Endothelial cell of umbilical vein (primary cell): Measurements from ENCODE around the gene UBE2D2. TPM values are rescaled to one million over a fixed set of nuclear protein-coding genes. Genes with fewer than 3 reads are reported as not detected.

Source experiments
- BruUV-seq: library from RNA; stranded (reverse); fragments of 400-500 nt; replicated peaks from 2 replicates; lab custom pipeline; 2021; lab: Mats Ljungman, UMichigan
- CTCF ChIA-PET: fragments of 300-600, 350-600 bp; sonication (Branson Sonifier 250); formaldehyde crosslinking; loops from one replicate; lab custom pipeline; 2021; ENCODE audit warnings: antibody characterized with exemption, inconsistent platforms; lab: Charles Lee
- POLR2A ChIA-PET: fragments of 300-600, 350-600 bp; sonication (Branson Sonifier 250); formaldehyde crosslinking; loops from one replicate; lab custom pipeline; 2021; ENCODE audit warnings: antibody characterized with exemption, inconsistent platforms; lab: Charles Lee
- DNase-seq: peaks from one replicate; pipeline ENCODE4 v3.0.0-alpha.2; 2011; ENCODE audit warnings: low read depth, low spot score
- FAIRE-seq: peaks from 2 replicates; lab custom pipeline; 2011; peaks lifted over from hg19 to GRCh38; lab: Jason Lieb, UNC
- H2AFZ ChIP-seq: 2 replicates; pipeline ENCODE4 v1.6.0; 2012; ENCODE audit warnings: low read depth, low read length, control low read depth, inconsistent platforms
- H3K27ac ChIP-seq: 2 replicates; pipeline ENCODE4 v1.5.1; 2011; ENCODE audit warnings: low read depth, mild to moderate bottlenecking, control low read depth, low read length, moderate library complexity; ENCODE audit not compliant: insufficient read depth
- H3K27me3 ChIP-seq, 2 experiments: 2 replicates each; pipeline versions ENCODE4 v1.6.0 to v1.6.1; 2011; ENCODE audit warnings: low read length in 2 of 2, mixed read lengths in 1 of 2; ENCODE audit not compliant: control insufficient read depth in 2 of 2, insufficient read depth in 2 of 2
- H3K36me3 ChIP-seq, 2 experiments: 2 replicates in 1 of 2; 3 replicates in 1 of 2; pipeline ENCODE4 v1.5.1; 2011; ENCODE audit warnings: low read length in 2 of 2, mild to moderate bottlenecking in 1 of 2, moderate library complexity in 1 of 2; ENCODE audit not compliant: control insufficient read depth in 2 of 2, insufficient read depth in 2 of 2; ENCODE audit errors: extremely low read depth in 1 of 2
- H3K4me1 ChIP-seq: 3 replicates; pipeline ENCODE4 v1.5.1; 2011; ENCODE audit warnings: mild to moderate bottlenecking, low read length; ENCODE audit not compliant: control insufficient read depth, insufficient read depth; ENCODE audit errors: extremely low read depth
- H3K4me2 ChIP-seq: 2 replicates; pipeline ENCODE4 v1.6.1; 2011; ENCODE audit warnings: low read length, control low read depth, mixed read lengths; ENCODE audit not compliant: insufficient read depth
- H3K4me3 ChIP-seq, 3 experiments: fragments of 200-600 bp in 1 of 3; sonication (generic), shearing (Covaris generic) in 1 of 3; replicated peaks in 1 of 3; 2 replicates each; pipeline ENCODE4 v1.5.1; 2011 to 2016; ENCODE audit warnings: control low read depth in 3 of 3, low read length in 3 of 3, mild to moderate bottlenecking in 2 of 3, inconsistent platforms in 1 of 3, low read depth in 1 of 3, moderate library complexity in 1 of 3; ENCODE audit not compliant: insufficient read depth in 1 of 3
- H3K79me2 ChIP-seq: 2 replicates; pipeline ENCODE4 v1.6.0; 2012; ENCODE audit warnings: low read length, inconsistent platforms; ENCODE audit not compliant: control insufficient read depth, insufficient read depth
- H3K9ac ChIP-seq: replicated peaks from 2 replicates; pipeline ENCODE3; 2011; ENCODE audit warnings: low read length, control low read depth; ENCODE audit not compliant: insufficient read depth; ENCODE audit errors: extremely low read depth
- H3K9me1 ChIP-seq: replicated peaks from 3 replicates; pipeline ENCODE4 v1.6.0; 2011; ENCODE audit warnings: mild to moderate bottlenecking, low read length; ENCODE audit not compliant: control insufficient read depth, insufficient read depth; ENCODE audit errors: extremely low read depth
- H3K9me3 ChIP-seq: replicated peaks from 2 replicates; pipeline ENCODE4 v1.5.1; 2012; ENCODE audit warnings: low read length, inconsistent platforms; ENCODE audit not compliant: control insufficient read depth, insufficient read depth
- H4K20me1 ChIP-seq: replicated peaks from 2 replicates; pipeline ENCODE3; 2011; ENCODE audit warnings: mild to moderate bottlenecking, low read length; ENCODE audit not compliant: control insufficient read depth, insufficient read depth; ENCODE audit errors: extremely low read depth
- EZH2 ChIP-seq: IDR thresholded peaks from 2 replicates; pipeline ENCODE4 v1.6.1; 2012; ENCODE audit warnings: borderline replicate concordance, low read depth, mild to moderate bottlenecking, moderate library complexity, low read length, inconsistent platforms; ENCODE audit not compliant: severe bottlenecking
- JUN ChIP-seq: IDR thresholded peaks from 2 replicates; pipeline ENCODE4 v1.6.1; 2011; ENCODE audit warnings: borderline replicate concordance, low read depth; ENCODE audit not compliant: insufficient read length, insufficient read depth
- dilution Hi-C: fragments of 300-500 bp; cut with MboI; formaldehyde crosslinking; loops from one replicate; pipeline ENCODE4 v1.15.0; 2019; ENCODE audit warnings: low sequenced_read_pairs; ENCODE audit not compliant: extremely low pct_ligation_motif_present
- intact Hi-C: fragments of 100-400 bp; cut with micrococcal nuclease; formaldehyde crosslinking; loops from one replicate; pipeline ENCODE4 v1.10.0; 2022
- polyA plus RNA-seq, 4 experiments: library from polyadenylated mRNA; depleted of rRNA in 3 of 4; stranded (reverse) in 3 of 4; unstranded in 1 of 4; fragments of >200 nt; gene quantifications; 2 replicates each; pipeline versions ENCODE4 v1.2.1 to v1.2.3, GENCODE V29; 2011 to 2012; ENCODE audit warnings: missing spikeins in 1 of 4
- total RNA-seq: library from RNA; stranded (reverse); gene quantifications from 2 replicates; pipeline ENCODE4 v1.2.3, GENCODE V29; 2021
- TF ChIP-seq, protein P1 (sequence below), 2 donors: IDR thresholded peaks; 1 replicate in 1 of 2; 2 replicates in 1 of 2; pipeline ENCODE4 v1.5.1; 2011; ENCODE audit warnings: low read length in 2 of 2, mild to moderate bottlenecking in 2 of 2, moderate library complexity in 2 of 2, control low read depth in 1 of 2, inconsistent platforms in 1 of 2, low read depth in 1 of 2; ENCODE audit not compliant: insufficient read depth in 1 of 2; ENCODE audit errors: extremely low read depth in 1 of 2

The UBE2D2 gene
- total and polyA plus RNA-seq, 2 donors (not counting 3 experiments of a cell fraction or from before 2014, with no cell fraction given), result 45.0 to 156 TPM

DNA sequence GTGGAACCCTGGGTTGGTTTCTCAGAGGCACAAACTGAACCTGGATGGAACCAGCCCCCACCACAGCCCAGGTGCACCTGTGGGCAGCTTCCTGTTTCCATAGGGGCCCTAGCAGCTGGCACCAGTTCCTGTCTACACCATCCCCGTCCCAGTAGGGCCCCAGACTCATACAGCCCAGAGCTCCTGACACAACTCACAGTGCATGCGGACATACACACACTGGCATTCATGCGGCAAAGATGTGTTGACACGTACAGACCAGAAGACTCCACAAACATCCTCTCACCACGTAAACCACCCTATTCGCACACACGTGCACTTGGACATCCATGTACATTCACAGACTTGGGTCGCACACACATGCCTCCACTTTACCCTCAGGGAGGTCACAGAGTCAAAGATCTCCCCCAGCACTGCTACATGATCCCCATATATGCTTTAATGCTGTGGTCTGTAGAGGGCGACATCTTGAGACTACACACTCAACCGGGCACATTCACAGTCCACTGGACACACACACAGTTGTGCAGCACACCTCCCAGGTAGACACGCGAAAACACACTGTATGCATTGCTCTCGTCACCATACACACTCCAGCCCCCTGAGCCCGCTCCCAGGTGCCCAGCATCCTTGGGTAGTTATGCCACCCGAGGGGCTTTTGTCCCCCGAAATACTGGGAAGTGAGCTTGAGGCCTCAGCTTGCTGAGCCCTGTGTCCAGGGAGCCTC, 109.4 kb downstream of the UBE2D2 start:
- Histone ChIP-seq H3K79me2 (no peaks in the 10 kb centered on the region), H3K36me3 (no peaks in the 10 kb centered on the region), H3K4me3 (no peak overlapping the region), H3K27ac (no peak overlapping the region), H3K9ac (no peak overlapping the region), H3K4me1 (peaks cover 32% of the 10 kb centered on the region), H3K27me3 (no peaks in the 10 kb centered on the region), H2AFZ (peak overlapping the region; percentile 86), H3K4me2 (no peak overlapping the region), H3K9me3 (no peaks in the 10 kb centered on the region), H3K9me1 (no peaks in the 10 kb centered on the region), H4K20me1 (no peaks in the 10 kb centered on the region)
- TF ChIP-seq EZH2, result no peak
- TF ChIP-seq, protein P1, sequence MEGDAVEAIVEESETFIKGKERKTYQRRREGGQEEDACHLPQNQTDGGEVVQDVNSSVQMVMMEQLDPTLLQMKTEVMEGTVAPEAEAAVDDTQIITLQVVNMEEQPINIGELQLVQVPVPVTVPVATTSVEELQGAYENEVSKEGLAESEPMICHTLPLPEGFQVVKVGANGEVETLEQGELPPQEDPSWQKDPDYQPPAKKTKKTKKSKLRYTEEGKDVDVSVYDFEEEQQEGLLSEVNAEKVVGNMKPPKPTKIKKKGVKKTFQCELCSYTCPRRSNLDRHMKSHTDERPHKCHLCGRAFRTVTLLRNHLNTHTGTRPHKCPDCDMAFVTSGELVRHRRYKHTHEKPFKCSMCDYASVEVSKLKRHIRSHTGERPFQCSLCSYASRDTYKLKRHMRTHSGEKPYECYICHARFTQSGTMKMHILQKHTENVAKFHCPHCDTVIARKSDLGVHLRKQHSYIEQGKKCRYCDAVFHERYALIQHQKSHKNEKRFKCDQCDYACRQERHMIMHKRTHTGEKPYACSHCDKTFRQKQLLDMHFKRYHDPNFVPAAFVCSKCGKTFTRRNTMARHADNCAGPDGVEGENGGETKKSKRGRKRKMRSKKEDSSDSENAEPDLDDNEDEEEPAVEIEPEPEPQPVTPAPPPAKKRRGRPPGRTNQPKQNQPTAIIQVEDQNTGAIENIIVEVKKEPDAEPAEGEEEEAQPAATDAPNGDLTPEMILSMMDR (IDR thresholded peaks at IDR 0.05; ENCODE audit: extremely low read depth in 1 of 2, insufficient read depth in 1 of 2, low read depth in 1 of 2, low read length in 2 of 2), result peak; percentile 27 to 43
- TF ChIP-seq JUN, result no peak
- CTCF ChIA-PET, result interaction anchor here (0.5 to 2.2 kb wide), 11 partner anchors 10 to 95 kb away, joined by 3 to 15 read pairs (median 5); partner anchors contain the start of gene CXXC5
- peak; percentile 33 for DNase-seq
- POLR2A ChIA-PET, result interaction anchor here (1.1 kb wide), 1 partner anchor 9 kb away, joined by 3 read pairs; no protein-coding TSS in a partner anchor
- BruUV-seq, result no TSS peak
- FAIRE-seq, result peak; percentile 67
- intact Hi-C loops (loop anchor here (2.0 kb wide), 1 partner anchor 34 kb away; no protein-coding TSS in a partner anchor), dilution Hi-C loops (no loop called here)
